GM19239 (cell line): ENCODE measurements around the gene DENND2A.
"Not testable (repeated sequence)": the region's sequence is repeated elsewhere in the genome, so short reads cannot be mapped to it uniquely, and the experiment has no call there.

Experiments
- DNase-seq: peaks from one replicate; pipeline ENCODE4 v3.0.0; 2011; ENCODE audit warnings: low spot score; ENCODE audit not compliant: insufficient read length
- FAIRE-seq: peaks from 2 replicates; lab custom pipeline; 2011; peaks lifted over from hg19 to GRCh38; lab: Jason Lieb, UNC

Gene DENND2A

GRCh38 chr7:140562926-140563481 lies 77.6 kb downstream of the DENND2A start:
- FAIRE-seq, result no peak

GRCh38 chr7:140559410-140559809 lies 81.2 kb downstream of the DENND2A start:
- DNase-seq, result no peak
- FAIRE-seq, result no peak

More at GRCh38 chr7:140562926-140563481, 77.6 kb downstream of the DENND2A start:
- DNase-seq, result no peak

GRCh38 chr7:140557809-140558518 lies 82.6 kb downstream of the DENND2A start:
- DNase-seq (no peak), FAIRE-seq (no peak)

GRCh38 chr7:140557069-140557468 lies 83.5 kb downstream of the DENND2A start:
- no peak for FAIRE-seq
- DNase-seq, result no peak

- DNase-seq, FAIRE-seq: not testable (repeated sequence)
Measured at GRCh38 chr7:140553236-140553635, 87.4 kb downstream of the DENND2A start.

GRCh38 chr7:140552240-140552679 lies 88.4 kb downstream of the DENND2A start:
- no peak for DNase-seq

GRCh38 chr7:140551355-140552239 lies 89.0 kb downstream of the DENND2A start:
- FAIRE-seq, result no peak

More at GRCh38 chr7:140552240-140552679, 88.4 kb downstream of the DENND2A start:
- no peak for FAIRE-seq

GRCh38 chr7:140546947-140547346 lies 93.7 kb downstream of the DENND2A start:
- FAIRE-seq (no peak), DNase-seq (no peak)

More at GRCh38 chr7:140551355-140552239, 89.0 kb downstream of the DENND2A start:
- no peak for DNase-seq

- DNase-seq (no peak), FAIRE-seq (no peak)
Measured at GRCh38 chr7:140544388-140544826, 96.2 kb downstream of the DENND2A start.

GRCh38 chr7:140542228-140542603 lies 98.4 kb downstream of the DENND2A start:
- DNase-seq, result no peak
- FAIRE-seq, result no peak

GRCh38 chr7:140541513-140542227 lies 98.9 kb downstream of the DENND2A start:
- DNase-seq (no peak), FAIRE-seq (no peak)

GRCh38 chr7:140541176-140541512 lies 99.5 kb downstream of the DENND2A start:
- FAIRE-seq (no peak), DNase-seq (no peak)

- FAIRE-seq, result no peak
- no peak for DNase-seq
Measured at GRCh38 chr7:140540136-140540777, 100.4 kb downstream of the DENND2A start.

- DNase-seq, result no peak
- no peak for FAIRE-seq
Measured at GRCh38 chr7:140539461-140539860, 101.2 kb downstream of the DENND2A start.

GRCh38 chr7:140537750-140538482 lies 102.7 kb downstream of the DENND2A start:
- DNase-seq (no peak), FAIRE-seq (no peak)

- FAIRE-seq (no peak), DNase-seq (no peak)
Measured at GRCh38 chr7:140534743-140535142, 105.9 kb downstream of the DENND2A start.

- FAIRE-seq (no peak), DNase-seq (no peak)
Measured at GRCh38 chr7:140533394-140533872, 107.2 kb downstream of the DENND2A start.

- not testable (repeated sequence) for DNase-seq, FAIRE-seq
Measured at GRCh38 chr7:140529428-140529827, 111.2 kb downstream of the DENND2A start.
